NCI-H2081 treated with DMSO at 0.1 percent for 48 hours (cell line): ENCODE data around the gene EXOC2.
"Not testable (repeated sequence)": the region's sequence is repeated elsewhere in the genome, so short reads cannot be mapped to it uniquely, and the experiment has no call there.

Experiments used
- DNase-seq: peaks from one replicate; lab custom pipeline; 2025; lab: John Stamatoyannopoulos, UW

The EXOC2 gene

GRCh38 chr6:626236-626635, 66.7 kb downstream of the EXOC2 start:
- no peak for DNase-seq

GRCh38 chr6:624979-625378, 68.0 kb downstream of the EXOC2 start:
- no peak for DNase-seq

- DNase-seq = no peak
Observed at GRCh38 chr6:622462-622861, 70.5 kb downstream of the EXOC2 start.

GRCh38 chr6:621931-622330, 71.0 kb downstream of the EXOC2 start:
- no peak for DNase-seq

- no peak for DNase-seq
Observed at GRCh38 chr6:620950-621349, 72.0 kb downstream of the EXOC2 start.

GRCh38 chr6:620166-620565, 72.8 kb downstream of the EXOC2 start:
- DNase-seq = no peak

- no peak for DNase-seq
Observed at GRCh38 chr6:617456-618100, 75.4 kb downstream of the EXOC2 start.

- no peak for DNase-seq
Observed at GRCh38 chr6:613981-614380, 79.0 kb downstream of the EXOC2 start.

- DNase-seq = no peak
Observed at GRCh38 chr6:611928-612327, 81.0 kb downstream of the EXOC2 start.

GRCh38 chr6:610882-611281, 82.1 kb downstream of the EXOC2 start:
- no peak for DNase-seq

- no peak for DNase-seq
Observed at GRCh38 chr6:609905-610304, 83.0 kb downstream of the EXOC2 start.

GRCh38 chr6:606829-607379, 86.0 kb downstream of the EXOC2 start:
- DNase-seq = no peak

- not testable (repeated sequence) for DNase-seq
Observed at GRCh38 chr6:605895-606294, 87.0 kb downstream of the EXOC2 start.

- no peak for DNase-seq
Observed at GRCh38 chr6:604579-604978, 88.4 kb downstream of the EXOC2 start.

- DNase-seq = no peak
Observed at GRCh38 chr6:603265-603664, 89.7 kb downstream of the EXOC2 start.

- DNase-seq = no peak
Observed at GRCh38 chr6:599576-600448, 93.1 kb downstream of the EXOC2 start.

- DNase-seq = no peak
Observed at GRCh38 chr6:593907-594212, 99.1 kb downstream of the EXOC2 start.

- DNase-seq = no peak
Observed at GRCh38 chr6:593139-593906, 99.6 kb downstream of the EXOC2 start.

- DNase-seq = no peak
Observed at GRCh38 chr6:589090-589489, 103.8 kb downstream of the EXOC2 start.

GRCh38 chr6:586553-586952, 106.4 kb downstream of the EXOC2 start:
- no peak for DNase-seq

- DNase-seq = no peak
Observed at GRCh38 chr6:583635-584034, 109.3 kb downstream of the EXOC2 start.

- DNase-seq = no peak
Observed at GRCh38 chr6:583116-583515, 109.8 kb downstream of the EXOC2 start.

- DNase-seq = no peak
Observed at GRCh38 chr6:582370-582769, 110.6 kb downstream of the EXOC2 start.
